Mesenchymal stem cell (in vitro differentiated cells and primary cell): ENCODE results near the gene ABCA8.

Experiments
- DNase-seq: peaks from one replicate; pipeline ENCODE4 v3.0.0-alpha.2; 2013
- H2AFZ ChIP-seq: one replicate; pipeline ENCODE4 v1.6.1; 2013; ENCODE audit warnings: low read depth, mild to moderate bottlenecking, control low read depth, inconsistent platforms, low read length, moderate library complexity
- H2AK5ac ChIP-seq: 2 replicates; pipeline ENCODE4 v1.6.1; 2013; ENCODE audit warnings: low read length, moderate library complexity, mild to moderate bottlenecking, inconsistent platforms; ENCODE audit not compliant: severe bottlenecking
- H2BK120ac ChIP-seq: one replicate; pipeline ENCODE4 v1.6.1; 2013; ENCODE audit warnings: low read depth, mild to moderate bottlenecking, inconsistent platforms, low read length, moderate library complexity
- H2BK12ac ChIP-seq, 2 experiments: one replicate each; pipeline ENCODE4 v1.6.1; 2013; ENCODE audit warnings: inconsistent platforms in 2 of 2, low read length in 2 of 2, mild to moderate bottlenecking in 2 of 2, moderate library complexity in 2 of 2, control low read depth in 1 of 2
- H2BK15ac ChIP-seq: one replicate; pipeline ENCODE4 v1.6.1; 2013; ENCODE audit warnings: mild to moderate bottlenecking, low read depth, inconsistent platforms; ENCODE audit not compliant: poor library complexity, severe bottlenecking
- H2BK5ac ChIP-seq: 2 replicates; pipeline ENCODE4 v1.6.1; 2013; ENCODE audit warnings: low read depth, mild to moderate bottlenecking, low read length, control low read depth, inconsistent platforms; ENCODE audit not compliant: poor library complexity, severe bottlenecking
- H3K14ac ChIP-seq, 2 experiments: one replicate each; pipeline ENCODE4 v1.6.1; 2013; ENCODE audit warnings: inconsistent platforms in 2 of 2, low read length in 2 of 2, control low read depth in 1 of 2, mild to moderate bottlenecking in 1 of 2, moderate library complexity in 1 of 2
- H3K18ac ChIP-seq, 2 experiments: one replicate each; pipeline ENCODE4 v1.6.1; 2013; ENCODE audit warnings: inconsistent platforms in 2 of 2, low read length in 2 of 2, control low read depth in 1 of 2, low read depth in 1 of 2, mild to moderate bottlenecking in 1 of 2
- H3K23ac ChIP-seq, 2 experiments: one replicate each; pipeline ENCODE4 v1.6.1; 2013; ENCODE audit warnings: inconsistent platforms in 2 of 2, low read length in 2 of 2, mild to moderate bottlenecking in 2 of 2, moderate library complexity in 2 of 2, control low read depth in 1 of 2
- H3K27ac ChIP-seq: 2 replicates; pipeline ENCODE4 v1.5.1; 2013; ENCODE audit warnings: mild to moderate bottlenecking, moderate library complexity, low read length, control low read depth, inconsistent platforms; ENCODE audit not compliant: poor library complexity, severe bottlenecking
- H3K27me3 ChIP-seq, 2 experiments: 2 replicates each; pipeline versions ENCODE4 v1.6.1 to v1.7.0; 2013; ENCODE audit warnings: low read length in 2 of 2, mild to moderate bottlenecking in 2 of 2, moderate library complexity in 2 of 2, control low read depth in 1 of 2, inconsistent platforms in 1 of 2; ENCODE audit not compliant: control insufficient read depth in 1 of 2, insufficient read depth in 1 of 2
- H3K36me3 ChIP-seq, 2 experiments: 2 replicates each; pipeline versions ENCODE4 v1.6.1 to v1.7.0; 2013; ENCODE audit warnings: low read length in 2 of 2, control low read depth in 1 of 2, inconsistent platforms in 1 of 2, low read depth in 1 of 2, mild to moderate bottlenecking in 1 of 2; ENCODE audit not compliant: insufficient read depth in 2 of 2, control insufficient read depth in 1 of 2
- H3K4ac ChIP-seq, 2 experiments: one replicate each; pipeline ENCODE4 v1.6.1; 2013; ENCODE audit warnings: inconsistent platforms in 2 of 2, low read length in 2 of 2, mild to moderate bottlenecking in 2 of 2, moderate library complexity in 2 of 2, control low read depth in 1 of 2, low read depth in 1 of 2
- H3K4me1 ChIP-seq: 2 replicates; pipeline ENCODE4 v1.6.1; 2013; ENCODE audit warnings: low read depth, low read length, control low read depth; ENCODE audit not compliant: control insufficient read depth, insufficient read depth
- H3K4me2 ChIP-seq: 2 replicates; pipeline ENCODE4 v1.6.1; 2013; ENCODE audit warnings: low read length, mild to moderate bottlenecking, inconsistent platforms; ENCODE audit not compliant: poor library complexity, severe bottlenecking
- H3K4me3 ChIP-seq, 2 experiments: 2 replicates each; pipeline versions ENCODE4 v1.5.1 to v1.7.0; 2013; ENCODE audit warnings: low read length in 2 of 2, mild to moderate bottlenecking in 2 of 2, control low read depth in 1 of 2, low read depth in 1 of 2; ENCODE audit not compliant: insufficient read depth in 1 of 2
- H3K79me1 ChIP-seq: replicated peaks from 2 replicates; pipeline ENCODE4 v1.6.1; 2013; ENCODE audit warnings: mild to moderate bottlenecking, control low read depth, low read length, inconsistent platforms; ENCODE audit not compliant: poor library complexity, severe bottlenecking
- H3K9ac ChIP-seq: 2 replicates; pipeline ENCODE4 v1.7.0; 2013; ENCODE audit warnings: mild to moderate bottlenecking, low read length, moderate library complexity
- H3K9me3 ChIP-seq: 2 replicates; pipeline ENCODE4 v1.7.0; 2013; ENCODE audit warnings: mild to moderate bottlenecking, low read length; ENCODE audit not compliant: control insufficient read depth
- H4K8ac ChIP-seq: one replicate; pipeline ENCODE4 v1.6.1; 2013; ENCODE audit warnings: inconsistent platforms, mild to moderate bottlenecking, low read length, moderate library complexity
- H4K91ac ChIP-seq: one replicate; pipeline ENCODE4 v1.6.1; 2013; ENCODE audit warnings: mild to moderate bottlenecking, low read length, inconsistent platforms
- WGBS: methylation state at CpG from one replicate; pipeline ENCODE4 v1.1.7; 2013; ENCODE audit warnings: mixed read lengths; 5-methylcytosine and 5-hydroxymethylcytosine counted together

The ABCA8 gene

DNA sequence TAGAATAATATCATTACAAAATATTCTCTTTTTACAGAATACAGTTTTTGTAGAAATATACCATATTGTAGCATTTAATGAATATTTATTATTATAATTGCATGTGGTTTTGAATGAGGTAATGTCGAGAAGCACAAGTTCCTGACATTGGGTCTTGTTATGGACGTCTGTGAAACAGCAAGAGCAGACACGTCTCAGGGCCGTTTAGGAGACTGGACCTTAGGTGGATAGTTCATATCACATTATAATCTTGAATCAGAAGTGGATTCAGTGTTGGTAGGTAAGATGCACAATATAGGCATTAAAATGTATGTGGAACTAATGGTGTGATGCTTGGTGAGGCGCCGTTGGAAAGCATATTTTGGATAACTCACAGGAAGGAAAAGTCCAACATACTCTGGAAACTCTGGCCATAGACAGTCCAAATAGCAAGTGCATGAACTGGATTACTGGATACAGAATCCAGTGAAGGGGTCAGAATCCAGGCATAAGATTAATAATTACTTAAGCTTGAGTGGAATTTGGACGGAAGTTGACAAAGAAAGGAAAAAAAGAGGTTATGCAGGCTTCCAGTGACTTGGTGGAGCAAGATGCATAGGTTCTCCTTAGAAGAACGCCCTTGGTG lies 17.2 kb downstream of the ABCA8 start:
- Histone ChIP-seq H2BK12ac (no peak overlapping the region), H3K27me3 (no peaks in the 10 kb centered on the region), H3K4me2 (no peak overlapping the region)

DNA sequence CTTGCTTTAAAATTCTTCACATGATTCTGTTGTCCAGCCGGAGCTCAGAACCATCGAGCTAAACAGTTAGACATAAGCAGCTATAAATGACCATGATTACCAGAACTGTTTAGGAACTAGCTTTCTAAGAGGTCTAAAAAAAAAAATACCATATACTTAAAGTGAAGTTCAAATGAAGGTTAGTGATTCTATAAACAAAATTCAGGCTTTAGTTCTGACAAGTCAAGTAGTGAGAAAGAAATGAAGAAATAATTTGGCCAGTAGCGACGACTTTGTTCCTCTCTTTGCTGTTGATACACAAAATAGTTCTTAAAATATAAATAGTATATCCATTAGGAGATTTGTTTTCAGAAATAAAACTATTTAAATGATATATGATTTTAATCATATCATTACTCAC lies 27.7 kb downstream of the ABCA8 start:
- Histone ChIP-seq H3K79me1 (no peaks in the 10 kb centered on the region), H3K23ac (no peak overlapping the region), H2BK12ac (no peak overlapping the region), H3K18ac (no peak overlapping the region), H2BK15ac (no peak overlapping the region), H3K4me2 (no peak overlapping the region), H4K8ac (no peak overlapping the region), H3K4ac (no peak overlapping the region), H3K4me1 (no peaks in the 10 kb centered on the region), H2BK5ac (no peak overlapping the region), H3K14ac (no peak overlapping the region), H3K9me3 (no peaks in the 10 kb centered on the region), H3K27ac (no peak overlapping the region), H3K9ac (no peak overlapping the region), H2BK120ac (no peak overlapping the region), H3K4me3 (no peak overlapping the region), H3K27me3 (no peaks in the 10 kb centered on the region), H3K36me3 (peaks cover 0 to 71% of the 10 kb centered on the region in 2 experiments), H2AFZ (no peak overlapping the region), H4K91ac (no peak overlapping the region), H2AK5ac (no peak overlapping the region)
- WGBS = no CpG with 5 or more reads among the region's 4 CpGs
- no peak for DNase-seq

More for the DNA sequence above, 17.2 kb downstream of the ABCA8 start:
- H3K23ac ChIP-seq = no peak overlapping the region
- H3K4me1 ChIP-seq = no peaks in the 10 kb centered on the region
- H2BK120ac ChIP-seq = no peak overlapping the region
- no peak overlapping the region for H3K4ac ChIP-seq
- no peak overlapping the region for H3K14ac ChIP-seq
- no peak overlapping the region for H3K9ac ChIP-seq
- no peak overlapping the region for H2BK15ac ChIP-seq
- H4K91ac ChIP-seq = no peak overlapping the region
- no peaks in the 10 kb centered on the region for H3K79me1 ChIP-seq
- H2AK5ac ChIP-seq = no peak overlapping the region
- no peak overlapping the region for H4K8ac ChIP-seq
- H3K27ac ChIP-seq = no peak overlapping the region
- H2BK5ac ChIP-seq = no peak overlapping the region
- H3K4me3 ChIP-seq = no peak overlapping the region
- WGBS = 90% methylated on average over 7 of the region's 8 CpGs
- no peak overlapping the region for H3K18ac ChIP-seq
- DNase-seq = no peak
- no peak overlapping the region for H2AFZ ChIP-seq
- peaks cover 0 to 72% of the 10 kb centered on the region in 2 experiments for H3K36me3 ChIP-seq
- no peaks in the 10 kb centered on the region for H3K9me3 ChIP-seq

DNA sequence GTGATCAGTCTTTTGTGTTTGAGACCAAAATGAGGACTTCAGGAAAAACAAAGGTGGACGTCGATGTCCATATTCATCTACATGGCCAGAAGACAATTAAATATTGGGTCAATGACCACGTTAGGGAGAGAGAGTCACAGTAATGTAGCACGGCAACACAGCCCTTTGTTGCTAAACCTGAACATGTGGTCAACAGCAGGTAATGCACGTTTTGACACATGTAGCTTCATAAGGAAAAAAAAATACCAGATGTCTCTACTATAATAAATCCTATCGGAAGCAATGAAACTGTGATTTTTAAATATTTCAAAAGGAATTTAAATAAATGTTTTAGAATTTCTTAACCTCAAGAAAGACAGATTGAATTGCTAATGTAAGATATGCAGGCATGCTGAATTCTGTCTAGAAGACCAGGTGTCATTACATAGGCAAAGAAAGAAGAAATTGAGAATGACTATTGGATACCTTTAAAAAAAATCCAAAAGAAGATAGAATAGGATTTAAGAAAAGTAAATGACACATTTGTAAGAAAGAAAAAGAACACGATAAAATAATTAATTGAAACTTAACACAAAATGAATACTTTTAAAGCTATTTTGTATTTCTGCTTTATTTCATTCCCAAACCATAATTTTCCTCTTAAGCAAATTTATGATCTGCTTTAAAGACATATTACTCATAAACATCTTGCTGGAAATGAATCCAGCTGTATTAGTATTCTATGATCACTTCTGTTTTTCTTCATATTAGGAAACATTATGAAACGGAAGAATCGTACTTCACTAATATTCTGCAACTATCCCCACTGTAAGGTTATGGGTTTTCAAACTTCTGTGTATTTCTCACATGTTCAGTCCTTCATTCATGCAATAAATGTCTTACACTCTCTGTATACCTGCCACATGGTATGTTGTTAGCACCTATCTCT lies 30.1 kb downstream of the ABCA8 start:
- H2AK5ac ChIP-seq = no peak overlapping the region
- H3K4me2 ChIP-seq = no peak overlapping the region
- no peak overlapping the region for H3K4ac ChIP-seq
- peaks cover 0 to 60% of the 10 kb centered on the region in 2 experiments for H3K36me3 ChIP-seq
- H3K14ac ChIP-seq = no peak overlapping the region
- H3K18ac ChIP-seq = no peak overlapping the region
- H3K27me3 ChIP-seq = no peaks in the 10 kb centered on the region
- H2BK5ac ChIP-seq = no peak overlapping the region
- no peak for DNase-seq
- H4K8ac ChIP-seq = no peak overlapping the region
- H3K4me3 ChIP-seq = no peak overlapping the region
- H3K9me3 ChIP-seq = no peaks in the 10 kb centered on the region
- H3K27ac ChIP-seq = no peak overlapping the region
- H3K9ac ChIP-seq = no peak overlapping the region
- no peak overlapping the region for H2AFZ ChIP-seq
- H3K23ac ChIP-seq = no peak overlapping the region
- no peak overlapping the region for H2BK12ac ChIP-seq
- no peak overlapping the region for H2BK15ac ChIP-seq
- H3K4me1 ChIP-seq = no peaks in the 10 kb centered on the region
- no peaks in the 10 kb centered on the region for H3K79me1 ChIP-seq
- H2BK120ac ChIP-seq = no peak overlapping the region
- no peak overlapping the region for H4K91ac ChIP-seq
- 96% methylated on average over 6 of the region's 9 CpGs for WGBS

DNA sequence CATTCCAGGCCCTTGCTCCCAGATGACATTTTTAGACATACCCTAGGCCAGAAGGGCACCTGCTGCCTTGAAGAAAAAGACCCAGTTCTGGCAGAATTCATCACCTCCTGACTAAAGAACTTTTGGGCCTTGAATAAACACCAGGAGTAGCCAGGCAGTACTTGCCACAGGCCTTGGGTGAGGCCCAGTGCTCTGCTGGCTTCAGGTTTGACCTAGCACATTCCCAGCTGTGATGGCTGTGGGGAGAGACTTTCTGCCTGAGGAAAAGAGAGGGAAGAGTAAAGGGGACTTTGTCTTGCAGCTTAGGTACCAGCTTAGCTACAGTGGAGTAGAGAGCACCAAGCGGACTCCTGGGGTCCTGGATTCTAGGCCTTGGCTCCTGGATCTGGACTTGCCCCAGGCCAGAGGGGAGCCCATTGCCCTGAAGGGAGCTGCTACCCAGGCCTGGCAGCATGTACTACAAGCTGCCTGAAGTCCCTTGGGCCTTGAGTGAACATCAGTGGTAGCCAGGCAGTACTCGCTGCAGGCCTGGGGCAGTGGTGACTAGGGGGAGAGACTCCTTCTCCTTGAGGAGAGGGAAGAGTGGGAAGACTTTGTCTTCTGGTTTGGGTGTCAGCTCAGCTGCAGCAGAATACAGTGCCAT lies 44.3 kb downstream of the ABCA8 start:
- Histone ChIP-seq H2AFZ (no peak overlapping the region), H2BK12ac (peak overlapping the region in 1 of 2 experiments; percentile 96), H2BK5ac (no peak overlapping the region), H3K4ac (peak overlapping the region; percentile 37 to 62), H3K4me2 (no peak overlapping the region), H4K91ac (peak overlapping the region; percentile 16), H3K9me3 (peaks cover 18% of the 10 kb centered on the region), H3K4me1 (peaks cover 10% of the 10 kb centered on the region), H3K27me3 (no peaks in the 10 kb centered on the region), H3K14ac (peak overlapping the region in 1 of 2 experiments; percentile 84), H3K23ac (no peak overlapping the region), H3K79me1 (no peaks in the 10 kb centered on the region), H3K9ac (peak overlapping the region; percentile 89), H3K4me3 (no peak overlapping the region), H3K36me3 (peaks cover 0 to 61% of the 10 kb centered on the region in 2 experiments), H2AK5ac (no peak overlapping the region), H3K27ac (no peak overlapping the region), H2BK15ac (peak overlapping the region; percentile 31), H3K18ac (peak overlapping the region; percentile 47 to 67), H2BK120ac (peak overlapping the region; percentile 8), H4K8ac (peak overlapping the region; percentile 47)
- DNase-seq = no peak
- WGBS = 100% methylated on average over 2 of the region's 2 CpGs
